Dermis microvascular lymphatic vessel endothelial cell (primary cell): ENCODE measurements around the gene BAIAP2L1. TPM values are rescaled to one million over a fixed set of nuclear protein-coding genes. Genes with fewer than 3 reads are reported as not detected.
A peak's percentile ranks its signal among the peaks of the same experiment; 100 is the strongest.

ENCODE experiments used
- DNase-seq, 2 donors: peaks; one replicate each; pipeline versions ENCODE4 v3.0.0 to v3.0.0-alpha.2; 2010; ENCODE audit warnings: low read depth in 2 of 2
- total RNA-seq: library from RNA; depleted of rRNA; stranded (reverse); fragments of >200 nt; gene quantifications from 2 replicates; pipeline ENCODE4 v1.2.1, GENCODE V29; 2014

Gene BAIAP2L1
- total RNA-seq, 1 donor from 2014 or later: 0.26 TPM

- no peak for DNase-seq
These were observed 41.5 kb downstream of the BAIAP2L1 start for GRCh38 chr7:98359395-98359794.

GRCh38 chr7:98358706-98359105 is 42.2 kb downstream of the BAIAP2L1 start:
- DNase-seq: no peak

GRCh38 chr7:98357751-98358161 is 43.1 kb downstream of the BAIAP2L1 start:
- DNase-seq: peak in 1 of 2 donors; percentile 49

- DNase-seq: no peak
These were observed 45.7 kb downstream of the BAIAP2L1 start for GRCh38 chr7:98355250-98355538.

GRCh38 chr7:98354511-98355249 is 46.2 kb downstream of the BAIAP2L1 start:
- DNase-seq: peak in 1 of 2 donors; percentile 72

- DNase-seq: no peak
These were observed 46.8 kb downstream of the BAIAP2L1 start for GRCh38 chr7:98354052-98354451.

- DNase-seq: no peak
These were observed 48.3 kb downstream of the BAIAP2L1 start for GRCh38 chr7:98352621-98353020.

- no peak for DNase-seq
These were observed 49.8 kb downstream of the BAIAP2L1 start for GRCh38 chr7:98351136-98351535.

DNA sequence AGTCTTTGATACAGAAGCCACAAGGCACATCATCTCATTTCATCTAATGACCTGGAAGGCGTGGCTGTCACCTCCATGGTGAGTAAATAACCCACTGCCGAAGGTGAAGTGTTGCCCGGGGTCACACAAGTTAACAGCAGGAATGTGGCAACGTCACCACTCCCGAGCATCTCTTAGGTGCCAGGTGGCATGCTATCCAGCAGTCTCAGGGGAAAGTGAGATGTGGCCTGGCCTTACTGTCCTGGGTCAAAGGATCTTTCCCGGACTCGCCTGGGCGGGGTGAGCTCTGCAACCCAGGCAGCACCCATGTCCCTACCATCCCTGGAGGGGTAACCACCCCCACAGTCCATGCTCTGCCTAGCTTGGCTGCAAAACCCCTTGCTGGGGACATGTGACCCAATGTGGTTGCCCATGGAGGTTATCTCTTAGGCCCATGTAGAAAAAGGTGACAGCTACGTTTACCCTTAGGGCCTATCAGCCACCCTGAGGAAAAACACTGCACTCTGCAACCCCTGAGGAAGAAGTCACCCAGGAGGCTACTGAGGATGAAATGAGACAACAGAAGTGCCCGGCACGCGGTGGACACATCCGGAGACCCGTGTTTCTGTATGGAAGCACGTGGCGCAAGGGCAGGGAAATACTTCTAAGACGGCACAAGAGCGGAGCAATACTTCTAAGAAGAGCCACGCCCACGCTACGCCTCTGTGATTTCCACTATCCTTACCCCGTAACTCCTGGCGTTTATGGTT is 52.0 kb downstream of the BAIAP2L1 start:
- no peak for DNase-seq

DNA sequence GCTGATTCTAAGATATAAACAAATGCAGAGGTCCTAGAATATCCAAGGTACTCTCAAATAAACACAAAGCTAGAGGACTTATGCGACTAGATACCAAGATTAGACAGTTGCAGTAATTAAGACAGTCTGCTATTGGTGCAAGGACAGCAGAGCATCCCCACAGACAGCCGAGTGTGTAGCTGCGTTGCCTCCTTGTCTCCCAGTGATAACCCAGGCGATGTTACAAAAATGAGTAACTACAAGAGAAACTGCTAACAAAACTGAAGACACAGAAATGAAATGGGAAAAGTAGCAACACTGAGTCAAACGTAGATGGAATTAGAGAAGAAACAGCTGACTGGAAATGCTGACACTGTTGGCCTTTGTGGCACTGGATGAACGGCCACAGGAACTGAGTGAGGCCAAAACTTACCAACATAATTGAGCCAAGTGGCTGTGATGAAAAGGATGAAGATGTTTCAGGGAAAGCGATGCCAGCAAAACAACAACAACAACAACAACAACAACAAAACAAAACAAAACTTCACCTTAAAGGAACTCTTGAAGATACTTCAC is 54.3 kb downstream of the BAIAP2L1 start:
- DNase-seq: no peak

GRCh38 chr7:98341106-98341505 is 59.8 kb downstream of the BAIAP2L1 start:
- no peak for DNase-seq

DNA sequence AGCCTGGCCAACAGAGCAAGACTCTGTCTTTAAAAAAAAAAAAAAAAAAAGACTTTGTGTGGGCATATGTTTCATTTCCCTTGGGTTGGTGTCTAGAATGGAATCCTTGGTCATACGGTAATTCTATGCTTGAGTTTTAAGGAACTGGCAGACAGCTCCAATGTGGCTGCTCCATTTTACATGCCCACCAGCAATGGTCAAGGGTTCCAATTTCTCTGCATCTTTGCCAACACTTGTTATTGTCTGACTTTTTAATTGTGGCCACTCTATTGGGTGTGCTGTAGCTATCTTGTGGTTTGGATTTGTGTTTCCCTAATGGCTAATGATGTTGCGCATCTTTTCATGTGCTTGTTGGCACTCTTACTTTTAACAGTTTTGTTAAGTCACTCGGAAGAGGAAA is 61.8 kb downstream of the BAIAP2L1 start:
- DNase-seq: no peak

DNA sequence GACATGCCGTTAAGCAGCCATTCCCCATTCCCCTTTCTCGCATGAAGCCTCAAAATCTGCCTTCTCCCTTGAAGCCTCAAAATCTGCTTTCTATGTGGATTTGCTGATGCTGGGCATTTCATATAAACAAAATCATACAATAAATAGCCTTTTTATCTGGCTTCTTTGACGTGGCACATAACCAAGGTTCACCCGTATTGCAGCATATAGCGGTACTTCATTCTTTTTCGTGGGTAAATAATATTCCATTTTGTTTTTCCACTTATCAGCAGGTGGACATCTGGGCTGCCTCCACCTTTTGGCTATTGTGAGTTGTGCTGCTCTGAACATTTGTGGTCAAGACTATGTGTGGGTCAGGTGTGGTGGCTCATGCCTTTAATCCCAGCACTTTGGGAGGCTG is 62.4 kb downstream of the BAIAP2L1 start:
- DNase-seq: no peak

- no peak for DNase-seq
These were observed 65.4 kb downstream of the BAIAP2L1 start for GRCh38 chr7:98335411-98335977.

DNA sequence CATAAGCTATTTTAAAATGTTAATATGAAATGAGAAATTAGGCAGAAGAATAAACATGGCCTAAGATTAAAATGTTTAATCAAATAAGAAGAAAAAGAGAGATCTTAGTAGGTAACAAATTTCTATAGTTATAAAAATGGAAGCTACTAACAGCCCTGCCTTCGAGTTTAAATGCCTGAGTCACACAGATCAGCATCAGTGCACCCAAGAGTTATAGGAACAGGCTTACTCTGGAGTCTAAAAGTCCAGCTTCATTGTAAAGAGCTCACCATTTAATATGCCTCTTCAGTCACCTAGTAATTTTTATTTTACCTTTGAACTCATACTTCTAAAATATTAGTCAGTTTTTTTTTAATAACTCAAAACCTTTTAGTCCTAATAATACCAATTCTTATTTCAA is 66.8 kb downstream of the BAIAP2L1 start:
- DNase-seq: no peak

GRCh38 chr7:98330926-98331529 is 69.9 kb downstream of the BAIAP2L1 start:
- DNase-seq: no peak

GRCh38 chr7:98329791-98330373 is 71.0 kb downstream of the BAIAP2L1 start:
- DNase-seq: no peak

- no peak for DNase-seq
These were observed 71.6 kb downstream of the BAIAP2L1 start for GRCh38 chr7:98329100-98329790.

DNA sequence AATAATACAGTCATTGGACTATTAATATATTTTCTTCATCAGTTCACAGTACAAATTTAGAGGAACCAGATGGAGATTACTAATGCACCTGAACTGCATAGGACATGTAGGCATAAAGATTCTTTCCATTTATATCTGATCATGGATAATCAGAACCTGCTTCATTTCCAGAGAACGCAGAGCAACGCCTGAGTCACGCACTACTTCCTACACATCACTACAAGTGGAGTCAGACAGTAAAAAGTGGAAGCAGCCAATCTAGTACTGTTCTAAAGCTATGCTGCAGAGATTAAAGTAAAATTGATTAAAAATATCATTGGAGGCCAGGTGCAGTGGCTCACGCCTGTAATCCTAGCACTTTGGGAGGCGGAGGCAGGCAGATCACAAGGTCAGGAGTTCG is 76.1 kb downstream of the BAIAP2L1 start:
- DNase-seq: no peak

GRCh38 chr7:98323597-98324322 is 77.1 kb downstream of the BAIAP2L1 start:
- DNase-seq: no peak
